Stimulated activated CD4-positive, alpha-beta T cell treated with anti-CD3 and anti-CD28 coated beads, Interleukin-1b, Interleukin-23, amount 100 ng/mL, for 24 hours (primary cell): ENCODE data around the gene FOLR3.
"Not testable (repeated sequence)": the region's sequence is repeated elsewhere in the genome, so short reads cannot be mapped to it uniquely, and the experiment has no call there.

Experiments
- DNase-seq, 4 experiments: peaks; one replicate each; pipeline ENCODE4 v3.0.0-alpha.2; 2020; ENCODE audit warnings: low read depth in 4 of 4, low spot score in 1 of 4

The FOLR3 gene

DNA sequence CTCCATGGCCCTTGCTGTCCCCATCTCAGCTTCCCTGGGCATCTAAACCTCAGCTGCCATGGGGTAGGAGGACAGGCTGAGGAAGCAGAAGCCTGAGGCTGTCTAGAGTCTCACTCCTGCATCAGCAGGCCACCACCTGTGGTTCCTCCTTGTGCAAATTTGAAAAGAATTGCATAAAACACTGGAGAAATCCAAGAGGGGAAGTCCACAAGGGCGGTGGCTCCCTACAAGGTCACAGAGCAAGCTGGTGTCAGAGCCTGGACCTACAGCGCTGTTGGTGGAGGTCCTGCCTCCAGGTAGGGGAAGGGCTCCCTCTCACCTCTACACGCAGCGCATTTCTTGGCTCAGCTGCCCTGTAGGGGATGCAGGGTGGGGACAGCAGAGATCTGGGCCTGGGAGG, at the start of gene FOLR3:
Gene FOLR3 (plus strand): TSS at position 253 of the 400 bp plus-strand sequence. CDS start 228 bp downstream, outside the sequence.
- not testable (repeated sequence) for DNase-seq

- no peak for DNase-seq
Observed at GRCh38 chr11:72088076-72088808, 47.3 kb upstream of the FOLR3 start.

DNA sequence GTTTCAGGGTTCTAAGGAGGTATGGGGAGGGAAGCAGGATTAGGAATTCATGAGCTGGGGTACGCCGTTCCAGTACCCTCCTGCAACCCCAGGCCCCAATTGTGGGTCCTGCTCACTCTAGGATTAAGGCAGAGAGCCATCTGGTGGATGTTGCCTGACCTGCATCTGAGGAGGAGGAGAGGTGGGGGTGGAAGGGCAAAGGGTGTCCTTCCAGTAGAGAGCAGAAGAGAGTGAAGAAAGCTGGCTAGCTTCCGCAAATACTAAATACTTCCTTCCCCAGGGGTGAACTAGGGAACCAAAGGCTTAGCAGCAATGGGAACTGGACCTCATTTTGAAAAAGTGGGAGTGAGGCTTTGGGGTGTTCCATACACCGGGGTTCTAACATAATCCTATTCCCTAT, 44.2 kb upstream of the FOLR3 start:
- DNase-seq = peak in 3 of 4 experiments; percentile 28 to 41 (median 29)

DNA sequence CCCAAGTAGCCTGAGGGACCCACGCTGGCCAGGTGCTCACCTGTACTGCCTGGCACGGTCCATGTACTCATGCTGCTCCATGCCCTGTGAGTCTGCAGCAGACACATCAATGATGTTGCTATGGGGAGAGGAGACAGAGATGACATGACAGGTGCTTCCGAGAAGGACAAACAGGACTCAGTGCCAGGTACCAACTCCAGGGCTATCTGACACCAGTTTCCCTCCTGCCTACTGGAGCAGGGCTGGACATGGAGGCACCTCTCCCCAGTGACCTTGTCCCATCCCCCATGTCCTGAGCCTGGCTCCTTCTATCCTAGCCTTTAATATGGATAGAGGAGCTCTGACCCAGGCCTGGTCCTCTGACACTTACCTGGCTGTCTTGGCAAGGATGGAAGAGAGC, 36.8 kb upstream of the FOLR3 start:
- DNase-seq = no peak

GRCh38 chr11:72100009-72100408, 35.5 kb upstream of the FOLR3 start:
- DNase-seq = no peak

- no peak for DNase-seq
Observed at GRCh38 chr11:72100462-72100861, 35.1 kb upstream of the FOLR3 start.

- DNase-seq = no peak
Observed at GRCh38 chr11:72102162-72102561, 33.4 kb upstream of the FOLR3 start.

- no peak for DNase-seq
Observed at GRCh38 chr11:72102631-72102945, 32.9 kb upstream of the FOLR3 start.

GRCh38 chr11:72102946-72103753, 32.4 kb upstream of the FOLR3 start, which contains the start of gene LAMTOR1:
Gene LAMTOR1 (minus strand): TSS chr11:72103297. CDS start chr11:72103224, 73 bp downstream.
- peak; percentile 90 to 98 (median 98) for DNase-seq

DNA sequence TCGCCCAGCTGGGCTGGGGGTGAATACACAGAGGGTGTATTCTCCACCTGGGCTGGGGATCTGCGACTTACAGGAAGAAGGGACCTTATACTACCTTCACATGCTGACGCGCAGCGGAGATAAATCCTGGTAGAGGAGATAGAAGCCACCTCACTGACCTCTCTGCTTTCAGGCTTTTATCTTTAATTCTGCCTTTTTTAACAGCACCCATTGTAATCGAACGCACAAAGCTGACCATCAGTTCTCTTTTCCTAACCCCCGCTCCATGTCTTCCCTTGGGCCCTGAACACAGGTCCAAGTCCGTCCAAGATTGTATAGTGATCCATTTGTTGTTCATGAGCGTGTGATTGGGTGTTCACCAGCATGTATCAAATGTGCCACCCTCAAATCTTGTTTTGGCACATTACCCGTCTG, 31.8 kb upstream of the FOLR3 start:
- no peak for DNase-seq

GRCh38 chr11:72105888-72106287, 29.6 kb upstream of the FOLR3 start, which contains the start of gene TOMT:
Gene TOMT (plus strand): TSS chr11:72105924. CDS start chr11:72105952, 28 bp downstream.
- no peak for DNase-seq

GRCh38 chr11:72111300-72112142, 24.0 kb upstream of the FOLR3 start:
- no peak for DNase-seq

DNA sequence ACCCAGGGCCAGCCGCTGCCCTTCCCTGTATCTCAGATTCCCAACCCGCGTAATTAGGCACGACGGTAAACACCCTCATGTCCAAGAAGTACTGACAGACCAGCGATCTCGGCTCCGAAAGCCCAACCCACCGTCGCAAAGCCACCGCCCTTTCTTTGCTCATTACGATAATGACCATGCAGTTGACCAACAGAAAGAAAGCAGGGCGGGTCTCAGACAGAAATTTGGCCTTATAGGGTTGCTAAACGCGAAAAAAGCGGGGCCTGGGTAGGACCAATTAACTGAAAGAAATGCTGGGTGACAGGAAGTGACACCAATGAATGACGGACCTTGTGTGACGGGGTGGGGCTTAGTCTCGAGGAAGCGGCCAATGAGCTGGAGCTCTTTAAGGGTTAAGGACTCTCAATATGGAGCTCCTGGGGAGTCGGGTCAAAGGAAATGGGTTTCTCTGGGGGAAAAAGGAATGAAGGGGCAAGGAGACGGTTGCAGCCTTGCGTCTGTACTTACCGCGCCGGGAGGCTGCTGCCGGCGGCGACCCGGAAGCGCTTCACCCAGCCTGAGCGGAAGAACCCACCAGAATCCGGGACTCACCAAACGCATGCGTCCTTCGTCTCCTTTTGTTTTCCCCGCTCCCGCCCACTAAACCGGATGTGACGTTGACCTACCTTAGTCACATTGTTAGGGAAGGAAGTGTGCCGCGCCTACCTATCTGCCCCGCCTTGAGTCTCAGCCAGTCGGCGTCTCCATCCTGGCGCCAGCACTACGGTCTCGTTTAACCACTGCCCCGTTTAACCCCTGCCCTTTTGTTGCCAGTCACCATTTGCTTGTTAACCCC, 23.2 kb upstream of the FOLR3 start, which contains the start of gene ANAPC15:
Gene ANAPC15 (minus strand): TSS at position 553 of the 835 bp plus-strand sequence. CDS start 1,419 bp downstream, outside the sequence.
- peak; percentile 97 to 100 (median 99) for DNase-seq

- no peak for DNase-seq
Observed at GRCh38 chr11:72112978-72113808, 22.3 kb upstream of the FOLR3 start.

GRCh38 chr11:72114570-72114969, 21.0 kb upstream of the FOLR3 start:
- no peak for DNase-seq

- DNase-seq = no peak
Observed at GRCh38 chr11:72116019-72116755, 19.3 kb upstream of the FOLR3 start.

- DNase-seq = no peak
Observed at GRCh38 chr11:72119198-72119597, 16.3 kb upstream of the FOLR3 start.

DNA sequence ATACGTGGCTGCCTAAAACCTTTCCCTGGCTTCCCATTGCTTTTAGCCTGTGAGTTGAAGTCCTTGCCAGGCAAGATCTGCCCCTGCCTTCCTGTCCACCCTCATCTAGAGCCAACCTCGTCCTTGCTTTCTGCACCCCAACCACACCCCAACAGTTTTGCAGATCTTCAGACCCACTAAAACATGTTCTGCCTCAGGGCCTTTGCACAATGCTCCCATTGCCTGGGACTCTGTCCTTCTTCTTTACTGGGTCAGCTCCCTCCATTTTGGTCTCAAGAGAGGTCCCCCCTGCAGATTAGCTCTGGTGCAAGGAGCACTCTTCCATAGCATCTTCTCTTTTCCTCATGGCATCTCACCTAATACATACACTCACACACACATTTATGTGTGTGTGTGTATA, 14.6 kb upstream of the FOLR3 start:
- DNase-seq = no peak

DNA sequence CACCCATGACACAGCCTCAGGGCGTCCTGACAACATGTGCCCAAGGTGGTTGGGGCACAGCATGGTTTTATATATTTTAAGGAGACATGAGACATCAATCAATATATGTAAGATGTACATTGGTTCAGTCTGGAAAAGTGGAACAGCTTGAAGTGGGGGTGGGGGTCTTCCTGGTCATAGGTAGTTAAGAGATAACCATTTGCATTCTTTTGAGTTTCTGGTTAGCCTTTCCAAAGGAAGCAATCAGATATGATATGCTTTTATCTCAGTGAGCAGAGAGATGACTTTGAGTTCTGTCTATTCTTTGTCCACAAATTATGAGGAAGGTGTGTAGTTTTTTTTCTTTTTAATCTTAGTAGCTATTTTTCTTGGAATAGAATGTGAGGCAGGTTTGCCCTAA, 12.9 kb upstream of the FOLR3 start:
- DNase-seq = no peak
